Endothelial cell of umbilical vein (primary cell): Measurements from ENCODE around the gene LPP. TPM values are rescaled to one million over a fixed set of nuclear protein-coding genes. Genes with fewer than 3 reads are reported as not detected.
"Not testable (repeated sequence)": the region's sequence is repeated elsewhere in the genome, so short reads cannot be mapped to it uniquely, and the experiment has no call there.

Experiments used
- BruUV-seq: library from RNA; stranded (reverse); fragments of 400-500 nt; replicated peaks from 2 replicates; lab custom pipeline; 2021; lab: Mats Ljungman, UMichigan
- CTCF ChIA-PET: fragments of 300-600, 350-600 bp; sonication (Branson Sonifier 250); formaldehyde crosslinking; loops from one replicate; lab custom pipeline; 2021; ENCODE audit warnings: antibody characterized with exemption, inconsistent platforms; lab: Charles Lee
- POLR2A ChIA-PET: fragments of 300-600, 350-600 bp; sonication (Branson Sonifier 250); formaldehyde crosslinking; loops from one replicate; lab custom pipeline; 2021; ENCODE audit warnings: antibody characterized with exemption, inconsistent platforms; lab: Charles Lee
- DNase-seq: peaks from one replicate; pipeline ENCODE4 v3.0.0-alpha.2; 2011; ENCODE audit warnings: low read depth, low spot score
- FAIRE-seq: peaks from 2 replicates; lab custom pipeline; 2011; peaks lifted over from hg19 to GRCh38; lab: Jason Lieb, UNC
- H2AFZ ChIP-seq: 2 replicates; pipeline ENCODE4 v1.6.0; 2012; ENCODE audit warnings: low read depth, low read length, control low read depth, inconsistent platforms
- H3K27ac ChIP-seq: 2 replicates; pipeline ENCODE4 v1.5.1; 2011; ENCODE audit warnings: low read depth, mild to moderate bottlenecking, control low read depth, low read length, moderate library complexity; ENCODE audit not compliant: insufficient read depth
- H3K27me3 ChIP-seq, 2 experiments: 2 replicates each; pipeline versions ENCODE4 v1.6.0 to v1.6.1; 2011; ENCODE audit warnings: low read length in 2 of 2, mixed read lengths in 1 of 2; ENCODE audit not compliant: control insufficient read depth in 2 of 2, insufficient read depth in 2 of 2
- H3K36me3 ChIP-seq, 2 experiments: 2 replicates in 1 of 2; 3 replicates in 1 of 2; pipeline ENCODE4 v1.5.1; 2011; ENCODE audit warnings: low read length in 2 of 2, mild to moderate bottlenecking in 1 of 2, moderate library complexity in 1 of 2; ENCODE audit not compliant: control insufficient read depth in 2 of 2, insufficient read depth in 2 of 2; ENCODE audit errors: extremely low read depth in 1 of 2
- H3K4me1 ChIP-seq: 3 replicates; pipeline ENCODE4 v1.5.1; 2011; ENCODE audit warnings: mild to moderate bottlenecking, low read length; ENCODE audit not compliant: control insufficient read depth, insufficient read depth; ENCODE audit errors: extremely low read depth
- H3K4me2 ChIP-seq: 2 replicates; pipeline ENCODE4 v1.6.1; 2011; ENCODE audit warnings: low read length, control low read depth, mixed read lengths; ENCODE audit not compliant: insufficient read depth
- H3K4me3 ChIP-seq, 3 experiments: fragments of 200-600 bp in 1 of 3; sonication (generic), shearing (Covaris generic) in 1 of 3; replicated peaks in 1 of 3; 2 replicates each; pipeline ENCODE4 v1.5.1; 2011 to 2016; ENCODE audit warnings: control low read depth in 3 of 3, low read length in 3 of 3, mild to moderate bottlenecking in 2 of 3, inconsistent platforms in 1 of 3, low read depth in 1 of 3, moderate library complexity in 1 of 3; ENCODE audit not compliant: insufficient read depth in 1 of 3
- H3K79me2 ChIP-seq: 2 replicates; pipeline ENCODE4 v1.6.0; 2012; ENCODE audit warnings: low read length, inconsistent platforms; ENCODE audit not compliant: control insufficient read depth, insufficient read depth
- H3K9ac ChIP-seq: replicated peaks from 2 replicates; pipeline ENCODE3; 2011; ENCODE audit warnings: low read length, control low read depth; ENCODE audit not compliant: insufficient read depth; ENCODE audit errors: extremely low read depth
- H3K9me1 ChIP-seq: replicated peaks from 3 replicates; pipeline ENCODE4 v1.6.0; 2011; ENCODE audit warnings: mild to moderate bottlenecking, low read length; ENCODE audit not compliant: control insufficient read depth, insufficient read depth; ENCODE audit errors: extremely low read depth
- H3K9me3 ChIP-seq: replicated peaks from 2 replicates; pipeline ENCODE4 v1.5.1; 2012; ENCODE audit warnings: low read length, inconsistent platforms; ENCODE audit not compliant: control insufficient read depth, insufficient read depth
- H4K20me1 ChIP-seq: replicated peaks from 2 replicates; pipeline ENCODE3; 2011; ENCODE audit warnings: mild to moderate bottlenecking, low read length; ENCODE audit not compliant: control insufficient read depth, insufficient read depth; ENCODE audit errors: extremely low read depth
- CTCF ChIP-seq, 2 donors: IDR thresholded peaks; 1 replicate in 1 of 2; 2 replicates in 1 of 2; pipeline ENCODE4 v1.5.1; 2011; ENCODE audit warnings: low read length in 2 of 2, mild to moderate bottlenecking in 2 of 2, moderate library complexity in 2 of 2, control low read depth in 1 of 2, inconsistent platforms in 1 of 2, low read depth in 1 of 2; ENCODE audit not compliant: insufficient read depth in 1 of 2; ENCODE audit errors: extremely low read depth in 1 of 2
- FOS ChIP-seq: IDR thresholded peaks from 2 replicates; pipeline ENCODE4 v1.6.1; 2011; ENCODE audit warnings: mild to moderate bottlenecking, low read length, moderate library complexity, borderline replicate concordance; ENCODE audit not compliant: insufficient read depth
- GATA2 ChIP-seq: IDR thresholded peaks from 2 replicates; pipeline ENCODE4 v1.7.0; 2011; ENCODE audit warnings: low read depth, mild to moderate bottlenecking, moderate library complexity, mixed read lengths, low read length; ENCODE audit not compliant: insufficient read length, insufficient read depth
- JUN ChIP-seq: IDR thresholded peaks from 2 replicates; pipeline ENCODE4 v1.6.1; 2011; ENCODE audit warnings: borderline replicate concordance, low read depth; ENCODE audit not compliant: insufficient read length, insufficient read depth
- MAX ChIP-seq: IDR thresholded peaks from 2 replicates; pipeline ENCODE4 v1.6.1; 2011; ENCODE audit not compliant: insufficient read depth, insufficient read length
- MYC ChIP-seq: IDR thresholded peaks from one replicate; pipeline ENCODE4 v1.6.1; 2011; ENCODE audit warnings: mild to moderate bottlenecking, low read depth, low read length
- POLR2A ChIP-seq: IDR thresholded peaks from 2 replicates; pipeline ENCODE4 v1.6.1; 2012; ENCODE audit warnings: low read depth, mild to moderate bottlenecking, control low read depth, low read length
- POLR2AphosphoS5 ChIP-seq: IDR thresholded peaks from 2 replicates; pipeline ENCODE4 v1.6.1; 2012; ENCODE audit warnings: low read depth, mild to moderate bottlenecking, control low read depth, low read length, moderate library complexity; ENCODE audit not compliant: insufficient read depth
- dilution Hi-C: fragments of 300-500 bp; cut with MboI; formaldehyde crosslinking; loops from one replicate; pipeline ENCODE4 v1.15.0; 2019; ENCODE audit warnings: low sequenced_read_pairs; ENCODE audit not compliant: extremely low pct_ligation_motif_present
- intact Hi-C: fragments of 100-400 bp; cut with micrococcal nuclease; formaldehyde crosslinking; loops from one replicate; pipeline ENCODE4 v1.10.0; 2022
- polyA plus RNA-seq, 4 experiments: library from polyadenylated mRNA; depleted of rRNA in 3 of 4; stranded (reverse) in 3 of 4; unstranded in 1 of 4; fragments of >200 nt; gene quantifications; 2 replicates each; pipeline versions ENCODE4 v1.2.1 to v1.2.3, GENCODE V29; 2011 to 2012; ENCODE audit warnings: missing spikeins in 1 of 4
- total RNA-seq: library from RNA; stranded (reverse); gene quantifications from 2 replicates; pipeline ENCODE4 v1.2.3, GENCODE V29; 2021

Gene LPP
- total and polyA plus RNA-seq, 2 donors (not counting 3 experiments of a cell fraction or from before 2014, with no cell fraction given): 16.9 to 153 TPM

- Histone ChIP-seq H3K27ac (no peak overlapping the region), H3K4me1 (no peaks in the 10 kb centered on the region), H3K4me3 (no peak overlapping the region), H3K79me2 (no peaks in the 10 kb centered on the region), H4K20me1 (no peaks in the 10 kb centered on the region), H3K36me3 (no peaks in the 10 kb centered on the region), H3K4me2 (no peak overlapping the region), H3K9me1 (no peaks in the 10 kb centered on the region), H3K27me3 (no peaks in the 10 kb centered on the region), H2AFZ (no peak overlapping the region), H3K9ac (no peak overlapping the region), H3K9me3 (no peaks in the 10 kb centered on the region)
- dilution Hi-C loops: no loop called here
- DNase-seq (no peak), FAIRE-seq (no peak)
- ChIA-PET POLR2A (no interaction called here), CTCF (interaction anchor here (0.9 to 3.0 kb wide), 5 partner anchors 13 to 90 kb away, joined by 3 to 8 read pairs (median 3); no protein-coding TSS in a partner anchor)
- intact Hi-C loops: no loop called here
- no TSS peak for BruUV-seq
- TF ChIP-seq POLR2A: no peak
- no peak for TF ChIP-seq GATA2
- no peak for TF ChIP-seq FOS
- no peak for TF ChIP-seq JUN
Measured at GRCh38 chr3:188126934-188127333, 27.0 kb upstream of the LPP start.

GRCh38 chr3:188128905-188129304 is 25.1 kb upstream of the LPP start:
- no peak overlapping the region for H3K27ac ChIP-seq
- ChIA-PET POLR2A (no interaction called here), CTCF (no interaction called here)
- H3K27me3 ChIP-seq: no peaks in the 10 kb centered on the region
- no peak for DNase-seq
- H4K20me1 ChIP-seq: no peaks in the 10 kb centered on the region
- H3K9me3 ChIP-seq: no peaks in the 10 kb centered on the region
- intact Hi-C loops: no loop called here
- no peak for TF ChIP-seq MAX
- no peak for TF ChIP-seq JUN
- no peak for TF ChIP-seq FOS
- TF ChIP-seq MYC: no peak
- no peak for TF ChIP-seq POLR2AphosphoS5
- no peak for TF ChIP-seq CTCF (IDR thresholded peaks at IDR 0.05; ENCODE audit: extremely low read depth in 1 of 2, insufficient read depth in 1 of 2, low read depth in 1 of 2, low read length in 2 of 2)
- dilution Hi-C loops: no loop called here
- no peak overlapping the region for H3K4me2 ChIP-seq
- H2AFZ ChIP-seq: no peak overlapping the region
- H3K4me1 ChIP-seq: no peaks in the 10 kb centered on the region
- H3K4me3 ChIP-seq: no peak overlapping the region
- no peak overlapping the region for H3K9ac ChIP-seq
- H3K79me2 ChIP-seq: no peaks in the 10 kb centered on the region
- no peaks in the 10 kb centered on the region for H3K36me3 ChIP-seq
- no peak for FAIRE-seq
- no peaks in the 10 kb centered on the region for H3K9me1 ChIP-seq
- no TSS peak for BruUV-seq

GRCh38 chr3:188131023-188131422 is 22.9 kb upstream of the LPP start:
- POLR2A ChIA-PET, dilution Hi-C loops, BruUV-seq, H3K79me2 ChIP-seq, H3K36me3 ChIP-seq, H3K4me1 ChIP-seq, H3K9ac ChIP-seq, H3K9me1 ChIP-seq, DNase-seq, H4K20me1 ChIP-seq, intact Hi-C loops, H2AFZ ChIP-seq, H3K4me2 ChIP-seq, FAIRE-seq, H3K27me3 ChIP-seq, H3K4me3 ChIP-seq, H3K9me3 ChIP-seq, H3K27ac ChIP-seq: not testable (repeated sequence)
- CTCF ChIA-PET: interaction anchor here (0.7 kb wide), 1 partner anchor 325 kb away, joined by 3 read pairs; no protein-coding TSS in a partner anchor
